Astrocyte (in vitro differentiated cells and primary cell): Measurements from ENCODE around the gene SFT2D3. TPM values are rescaled to one million over a fixed set of nuclear protein-coding genes. Genes with fewer than 3 reads are reported as not detected.

ENCODE experiments used
- DNase-seq: peaks from one replicate; pipeline ENCODE4 v3.0.0-alpha.2; 2010; ENCODE audit warnings: low read depth
- FAIRE-seq: peaks from 2 replicates; lab custom pipeline; 2011; peaks lifted over from hg19 to GRCh38; lab: Jason Lieb, UNC
- H2AFZ ChIP-seq: 2 replicates; pipeline ENCODE4 v1.6.0; 2012; ENCODE audit warnings: low read depth, low read length, inconsistent platforms
- H3K27ac ChIP-seq: 2 replicates; pipeline ENCODE4 v1.5.1; 2011; ENCODE audit warnings: low read depth, low read length, inconsistent platforms
- H3K27me3 ChIP-seq: 2 replicates; pipeline ENCODE4 v1.6.0; 2011; ENCODE audit warnings: low read length, inconsistent platforms; ENCODE audit not compliant: insufficient read depth
- H3K36me3 ChIP-seq: 2 replicates; pipeline ENCODE4 v1.5.1; 2011; ENCODE audit warnings: low read length, inconsistent platforms; ENCODE audit not compliant: insufficient read depth
- H3K4me1 ChIP-seq: 2 replicates; pipeline ENCODE4 v1.5.1; 2011; ENCODE audit warnings: low read length, inconsistent platforms; ENCODE audit not compliant: insufficient read depth
- H3K4me2 ChIP-seq: 2 replicates; pipeline ENCODE4 v1.6.0; 2012; ENCODE audit warnings: low read length, inconsistent platforms
- H3K4me3 ChIP-seq: 2 replicates; pipeline ENCODE4 v1.5.1; 2011; ENCODE audit warnings: low read depth, mild to moderate bottlenecking, low read length, inconsistent platforms; ENCODE audit not compliant: insufficient read depth
- H3K79me2 ChIP-seq: 2 replicates; pipeline ENCODE4 v1.6.0; 2012; ENCODE audit warnings: mild to moderate bottlenecking, low read length, inconsistent platforms; ENCODE audit not compliant: insufficient read depth
- H3K9ac ChIP-seq: 2 replicates; pipeline ENCODE4 v1.6.0; 2012; ENCODE audit warnings: mild to moderate bottlenecking, low read length, inconsistent platforms
- H3K9me3 ChIP-seq: 2 replicates; pipeline ENCODE4 v1.5.1; 2012; ENCODE audit warnings: low read depth, mild to moderate bottlenecking, low read length, inconsistent platforms; ENCODE audit not compliant: insufficient read depth
- H4K20me1 ChIP-seq: 2 replicates; pipeline ENCODE4 v1.6.0; 2012; ENCODE audit warnings: low read length, inconsistent platforms; ENCODE audit not compliant: insufficient read depth
- H3K27ac Mint-ChIP-seq: one replicate; pipeline ENCODE4 v1.8.0; 2021; ENCODE audit warnings: mild to moderate bottlenecking, mixed read lengths; ENCODE audit not compliant: unreplicated experiment
- H3K27me3 Mint-ChIP-seq: one replicate; pipeline ENCODE4 v1.8.0; 2021; ENCODE audit warnings: low read depth, mixed read lengths; ENCODE audit not compliant: unreplicated experiment
- H3K36me3 Mint-ChIP-seq: one replicate; pipeline ENCODE4 v1.8.0; 2021; ENCODE audit warnings: low read depth, mixed read lengths; ENCODE audit not compliant: unreplicated experiment
- H3K4me1 Mint-ChIP-seq: one replicate; pipeline ENCODE4 v1.8.0; 2021; ENCODE audit warnings: low read depth, mixed read lengths; ENCODE audit not compliant: unreplicated experiment
- H3K4me3 Mint-ChIP-seq: one replicate; pipeline ENCODE4 v1.8.0; 2021; ENCODE audit warnings: mild to moderate bottlenecking, moderate library complexity, mixed read lengths; ENCODE audit not compliant: unreplicated experiment
- H3K9me3 Mint-ChIP-seq: one replicate; pipeline ENCODE4 v1.8.0; 2021; ENCODE audit warnings: mild to moderate bottlenecking, mixed read lengths; ENCODE audit not compliant: unreplicated experiment
- CTCF ChIP-seq: IDR thresholded peaks from 2 replicates; pipeline ENCODE4 v1.5.1; 2011; ENCODE audit warnings: low read depth, mild to moderate bottlenecking, inconsistent platforms, low read length, moderate library complexity; ENCODE audit not compliant: insufficient read depth
- EZH2 ChIP-seq: IDR thresholded peaks from 2 replicates; pipeline ENCODE4 v1.6.1; 2012; ENCODE audit warnings: mild to moderate bottlenecking, low read length, inconsistent platforms; ENCODE audit not compliant: insufficient read depth
- total RNA-seq: library from RNA; stranded (reverse); gene quantifications from 2 replicates; pipeline ENCODE4 v1.2.1, GENCODE V29; 2021

Gene SFT2D3
- total RNA-seq, 1 donor from 2014 or later: 2.9 TPM

DNA sequence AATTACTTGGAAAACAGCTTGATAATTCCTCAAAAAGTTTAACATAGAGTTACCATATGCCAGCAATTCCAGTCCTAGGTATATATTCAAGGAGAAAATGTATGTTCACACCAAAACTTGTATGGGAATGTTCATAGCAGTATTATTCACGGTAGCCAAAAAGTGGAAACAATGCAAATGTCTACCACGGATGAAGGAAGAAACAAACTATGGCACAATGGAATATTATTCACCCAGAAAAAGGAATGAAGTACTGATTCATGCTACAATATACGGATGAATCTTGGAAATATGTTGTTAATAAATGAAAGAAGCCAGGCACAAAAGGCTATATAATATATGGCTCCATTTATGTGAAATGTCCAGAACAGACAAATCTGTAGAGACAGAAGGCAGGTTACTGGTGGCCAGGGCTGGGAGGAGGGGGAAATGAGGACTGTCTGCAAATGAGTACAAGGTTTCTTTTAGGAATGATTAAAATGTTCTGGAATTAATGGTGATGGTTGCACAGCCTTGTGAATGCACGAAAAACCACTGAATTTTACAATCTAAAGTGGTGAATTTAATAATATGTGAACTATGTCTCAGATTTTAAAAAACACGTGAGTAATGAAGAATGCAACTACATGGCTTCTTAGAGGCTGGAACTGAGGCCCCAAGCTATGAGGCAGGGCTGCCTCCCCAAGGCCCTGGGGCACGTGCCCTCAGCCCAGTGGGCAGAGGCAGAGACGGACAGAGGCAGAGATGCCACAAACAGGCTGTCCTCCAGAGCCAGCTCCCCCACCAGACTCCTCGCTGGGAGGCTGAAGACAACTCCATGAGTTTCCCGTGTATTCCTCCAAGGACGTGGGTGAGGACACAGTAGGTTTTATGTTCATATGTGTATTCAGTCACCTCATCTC, 31.0 kb upstream of the SFT2D3 start:
- H3K4me1 Mint-ChIP-seq: peaks cover 15% of the 10 kb centered on the region
- H3K4me1 ChIP-seq: peaks cover 7% of the 10 kb centered on the region
- no peak overlapping the region for H3K27ac ChIP-seq
- H3K27me3 ChIP-seq: peaks cover 4% of the 10 kb centered on the region
- DNase-seq: no peak
- H3K36me3 ChIP-seq: no peaks in the 10 kb centered on the region
- FAIRE-seq: no peak
- no peak overlapping the region for H3K4me3 Mint-ChIP-seq
- H2AFZ ChIP-seq: no peak overlapping the region
- H3K4me3 ChIP-seq: no peak overlapping the region
- H3K36me3 Mint-ChIP-seq: peaks cover 6% of the 10 kb centered on the region
- H4K20me1 ChIP-seq: peaks cover 23% of the 10 kb centered on the region
- no peak overlapping the region for H3K4me2 ChIP-seq
- no peaks in the 10 kb centered on the region for H3K9me3 Mint-ChIP-seq
- H3K9ac ChIP-seq: no peak overlapping the region
- peaks cover under 1% of the 10 kb centered on the region for H3K27me3 Mint-ChIP-seq
- no peaks in the 10 kb centered on the region for H3K9me3 ChIP-seq
- H3K79me2 ChIP-seq: peaks cover 7% of the 10 kb centered on the region
- TF ChIP-seq EZH2 (no peak), CTCF (no peak)
- H3K27ac Mint-ChIP-seq: no peak overlapping the region

GRCh38 chr2:127670957-127671290, 30.4 kb upstream of the SFT2D3 start:
- DNase-seq: no peak
- FAIRE-seq: no peak
- Histone ChIP-seq H3K36me3 (no peaks in the 10 kb centered on the region), H3K79me2 (peaks cover 7% of the 10 kb centered on the region), H3K9ac (no peak overlapping the region), H2AFZ (no peak overlapping the region), H4K20me1 (peaks cover 19% of the 10 kb centered on the region), H3K27me3 (peaks cover 4% of the 10 kb centered on the region), H3K9me3 (no peaks in the 10 kb centered on the region), H3K27ac (no peak overlapping the region), H3K4me1 (peaks cover 11% of the 10 kb centered on the region), H3K4me3 (no peak overlapping the region), H3K4me2 (no peak overlapping the region)
- TF ChIP-seq CTCF: no peak
- no peak for TF ChIP-seq EZH2
- peaks cover 6% of the 10 kb centered on the region for H3K36me3 Mint-ChIP-seq
- peaks cover 18% of the 10 kb centered on the region for H3K4me1 Mint-ChIP-seq
- H3K27ac Mint-ChIP-seq: no peak overlapping the region
- H3K4me3 Mint-ChIP-seq: no peak overlapping the region
- H3K9me3 Mint-ChIP-seq: no peaks in the 10 kb centered on the region
- no peaks in the 10 kb centered on the region for H3K27me3 Mint-ChIP-seq
